H7 (cell line): ENCODE measurements around the gene SCARB2. TPM values are rescaled to one million over a fixed set of nuclear protein-coding genes. Genes with fewer than 3 reads are reported as not detected.

ENCODE experiments used
- DNase-seq: peaks from one replicate; pipeline ENCODE4 v3.0.0; 2012
- H3K27me3 ChIP-seq: 2 replicates; pipeline ENCODE4 v1.6.0; 2011; ENCODE audit warnings: mild to moderate bottlenecking, low read length; ENCODE audit not compliant: control insufficient read depth, insufficient read depth
- H3K36me3 ChIP-seq: replicated peaks from 2 replicates; pipeline ENCODE4 v1.5.1; 2011; ENCODE audit warnings: low read length; ENCODE audit not compliant: control insufficient read depth, insufficient read depth
- H3K4me3 ChIP-seq: 2 replicates; pipeline ENCODE4 v1.5.1; 2011; ENCODE audit warnings: low read depth, mild to moderate bottlenecking, control low read depth, low read length, moderate library complexity; ENCODE audit not compliant: insufficient read depth
- total RNA-seq: library from RNA; depleted of rRNA; stranded (reverse); fragments of >200 nt; shearing (Covaris generic); gene quantifications from 2 replicates; pipeline ENCODE4 v1.2.3, GENCODE V29; 2014

SCARB2 gene
- total RNA-seq, 1 experiment from 2014 or later = 39.4 TPM

- DNase-seq = peak; percentile 35
- Histone ChIP-seq H3K27me3 (no peaks in the 10 kb centered on the region), H3K4me3 (no peak overlapping the region), H3K36me3 (peaks cover 2% of the 10 kb centered on the region)
Measured at GRCh38 chr4:76199664-76200211, 13.9 kb downstream of the SCARB2 start.

GRCh38 chr4:76198411-76199237, 15.0 kb downstream of the SCARB2 start:
- H3K36me3 ChIP-seq = peaks cover 3% of the 10 kb centered on the region
- no peak overlapping the region for H3K4me3 ChIP-seq
- no peaks in the 10 kb centered on the region for H3K27me3 ChIP-seq
- no peak for DNase-seq

GRCh38 chr4:76197971-76198410, 15.6 kb downstream of the SCARB2 start:
- Histone ChIP-seq H3K27me3 (no peaks in the 10 kb centered on the region), H3K36me3 (peaks cover 4% of the 10 kb centered on the region), H3K4me3 (no peak overlapping the region)
- no peak for DNase-seq

GRCh38 chr4:76197031-76197743, 16.4 kb downstream of the SCARB2 start:
- H3K4me3 ChIP-seq = no peak overlapping the region
- DNase-seq = no peak
- peaks cover 6% of the 10 kb centered on the region for H3K36me3 ChIP-seq
- H3K27me3 ChIP-seq = no peaks in the 10 kb centered on the region

GRCh38 chr4:76196376-76196775, 17.2 kb downstream of the SCARB2 start:
- no peak overlapping the region for H3K4me3 ChIP-seq
- peaks cover 6% of the 10 kb centered on the region for H3K36me3 ChIP-seq
- DNase-seq = no peak
- H3K27me3 ChIP-seq = no peaks in the 10 kb centered on the region

GRCh38 chr4:76195326-76195725, 18.3 kb downstream of the SCARB2 start:
- H3K27me3 ChIP-seq = no peaks in the 10 kb centered on the region
- H3K4me3 ChIP-seq = no peak overlapping the region
- no peak for DNase-seq
- H3K36me3 ChIP-seq = peaks cover 6% of the 10 kb centered on the region

- Histone ChIP-seq H3K4me3 (no peak overlapping the region), H3K36me3 (peaks cover 6% of the 10 kb centered on the region), H3K27me3 (no peaks in the 10 kb centered on the region)
- no peak for DNase-seq
Measured at GRCh38 chr4:76194325-76194724, 19.3 kb downstream of the SCARB2 start.

GRCh38 chr4:76192236-76192635, 21.4 kb downstream of the SCARB2 start:
- no peak for DNase-seq
- peaks cover 6% of the 10 kb centered on the region for H3K36me3 ChIP-seq
- no peak overlapping the region for H3K4me3 ChIP-seq
- no peaks in the 10 kb centered on the region for H3K27me3 ChIP-seq

- no peak for DNase-seq
- Histone ChIP-seq H3K4me3 (no peak overlapping the region), H3K27me3 (no peaks in the 10 kb centered on the region), H3K36me3 (peaks cover 3% of the 10 kb centered on the region)
Measured at GRCh38 chr4:76188557-76188956, 25.1 kb downstream of the SCARB2 start.

GRCh38 chr4:76188149-76188548, 25.5 kb downstream of the SCARB2 start:
- peaks cover 3% of the 10 kb centered on the region for H3K36me3 ChIP-seq
- no peaks in the 10 kb centered on the region for H3K27me3 ChIP-seq
- H3K4me3 ChIP-seq = no peak overlapping the region
- no peak for DNase-seq

GRCh38 chr4:76187152-76187551, 26.5 kb downstream of the SCARB2 start:
- no peak for DNase-seq
- no peaks in the 10 kb centered on the region for H3K27me3 ChIP-seq
- no peaks in the 10 kb centered on the region; the same call in 1 of the 2 replicates for H3K36me3 ChIP-seq
- H3K4me3 ChIP-seq = no peak overlapping the region

GRCh38 chr4:76182463-76182862, 31.2 kb downstream of the SCARB2 start:
- Histone ChIP-seq H3K27me3 (no peaks in the 10 kb centered on the region), H3K4me3 (no peak overlapping the region), H3K36me3 (no peaks in the 10 kb centered on the region; the same call in none of the 2 replicates)
- DNase-seq = no peak

GRCh38 chr4:76179398-76180318, 34.0 kb downstream of the SCARB2 start:
- Histone ChIP-seq H3K27me3 (no peaks in the 10 kb centered on the region), H3K4me3 (no peak overlapping the region), H3K36me3 (no peaks in the 10 kb centered on the region; the same call in none of the 2 replicates)
- DNase-seq = peak; percentile 79

- DNase-seq = no peak
- Histone ChIP-seq H3K27me3 (no peaks in the 10 kb centered on the region), H3K36me3 (no peaks in the 10 kb centered on the region; the same call in none of the 2 replicates), H3K4me3 (no peak overlapping the region)
Measured at GRCh38 chr4:76178296-76178695, 35.3 kb downstream of the SCARB2 start.
